Ovary (tissue), 9 donors: ENCODE results near the gene AIDA. TPM values are rescaled to one million over a fixed set of nuclear protein-coding genes. Genes with fewer than 3 reads are reported as not detected.

Source experiments
- DNase-seq, 5 donors: peaks; one replicate each; pipeline ENCODE4 v3.0.0-alpha.2; 2019 to 2020
- H3K27ac ChIP-seq, 2 donors: fragments of 200-600 bp; one replicate each; pipeline versions ENCODE4 v1.5.1 to v1.8.0; 2019 to 2022
- H3K27me3 ChIP-seq: fragments of 200-600 bp; one replicate; pipeline ENCODE4 v1.8.0; 2022
- H3K36me3 ChIP-seq: fragments of 200-600 bp; sonication (generic); one replicate; pipeline ENCODE4 v1.5.1; 2019
- H3K4me1 ChIP-seq: one replicate; pipeline ENCODE4 v1.8.1; 2013; ENCODE audit warnings: mild to moderate bottlenecking, moderate library complexity; ENCODE audit not compliant: insufficient read depth
- H3K4me3 ChIP-seq: fragments of 200-600 bp; sonication (generic); one replicate; pipeline ENCODE4 v1.5.1; 2017
- H3K9me3 ChIP-seq, 2 donors: fragments of 200-600 bp in 1 of 2; sonication (generic) in 1 of 2; one replicate each; pipeline versions ENCODE4 v1.5.1 to v1.8.1; 2013 to 2019; ENCODE audit warnings: mild to moderate bottlenecking in 1 of 2, moderate library complexity in 1 of 2
- CTCF ChIP-seq, 3 donors: fragments of 450-650 bp in 2 of 3; fragments of 200-600 bp in 1 of 3; IDR thresholded peaks; one replicate each; pipeline versions ENCODE4 v1.5.1 to v1.8.0; 2016 to 2022; ENCODE audit warnings: antibody characterized with exemption in 3 of 3, mild to moderate bottlenecking in 1 of 3
- EP300 ChIP-seq: sonication (generic); formaldehyde crosslinking; IDR thresholded peaks from one replicate; pipeline ENCODE4 v1.6.1; 2017; ENCODE audit warnings: antibody characterized with exemption
- POLR2A ChIP-seq: fragments of 450-650 bp; IDR thresholded peaks from one replicate; pipeline ENCODE4 v1.6.1; 2017; ENCODE audit warnings: antibody characterized with exemption, mild to moderate bottlenecking, moderate library complexity
- WGBS, 3 donors: extraction: QIAGEN DNeasy Blood & Tissue Kit in 1 of 3; methylation state at CpG; one replicate each; pipeline versions ENCODE4 v1.1.5 to v1.1.7; 2013 to 2017; 5-methylcytosine and 5-hydroxymethylcytosine counted together
- intact Hi-C, 4 donors: fragments of 100-400 bp; cut with DNase I; formaldehyde crosslinking; loops; one replicate each; pipeline versions ENCODE4 v1.11.0 to v1.15.1; 2022 to 2023
- polyA plus RNA-seq, 2 donors: library from polyadenylated mRNA; stranded (reverse); fragments of 200-250 nt in 1 of 2; fragments of 350-450 nt in 1 of 2; fragmentation: Illumina TruSeq in 1 of 2; extraction: RNeasy Lipid Tissue Mini Kit (QIAGEN cat#74804) in 1 of 2; gene quantifications; one replicate each; pipeline ENCODE4 v1.2.3, GENCODE V29; 2013 to 2014
- total RNA-seq, 7 donors: library from RNA; depleted of rRNA in 2 of 7; stranded (reverse); fragments of >200 nt in 2 of 7; fragmentation: NEBNext Ultra II Directional in 3 of 7; extraction: Animal tissue kit (Norgen Biotek cat#: 25700) in 3 of 7; gene quantifications; one replicate each; pipeline versions ENCODE4 v1.1.0 to v1.2.4, GENCODE V29; 2016 to 2023
- donor health status: DM: no; HTN: no; CAD: no; lungs with moderate emphysema.
- donor health status: DM: no; HTN: no; CAD: no.
- donor health status: Bipolar disorder and iron deficiency.
- donor health status: DM: yes; HTN: yes; CAD: no.
- donor health status: DM: no; HTN: no; CAD: no.
- donor health status: DM: yes; HTN: yes; CAD: no.

The AIDA gene
- total and polyA plus RNA-seq, 9 donors: 28.8 to 67.2 (median 54.8) TPM

- no peak overlapping the region for H3K27ac ChIP-seq
- no peak for DNase-seq
These were observed 57.4 kb downstream of the AIDA start for GRCh38 chr1:222654849-222655248.

GRCh38 chr1:222653178-222653827 is 59.0 kb downstream of the AIDA start:
- intact Hi-C loops: no loop called here
- Histone ChIP-seq H3K4me1 (no peaks in the 10 kb centered on the region), H3K4me3 (no peak overlapping the region), H3K9me3 (no peaks in the 10 kb centered on the region), H3K27me3 (no peaks in the 10 kb centered on the region), H3K36me3 (no peaks in the 10 kb centered on the region), H3K27ac (no peak overlapping the region)
- TF ChIP-seq POLR2A: no peak
- no peak for TF ChIP-seq EP300
- no peak for TF ChIP-seq CTCF (IDR thresholded peaks at IDR 0.05)
- WGBS, 3 donors: 94 to 97% (median 97%) methylated on average over 2 of the region's 2 CpGs
- DNase-seq: no peak

More at GRCh38 chr1:222654849-222655248, 57.4 kb downstream of the AIDA start:
- intact Hi-C loops: no loop called here
- TF ChIP-seq CTCF (IDR thresholded peaks at IDR 0.05): no peak
- Histone ChIP-seq H3K4me1 (no peaks in the 10 kb centered on the region), H3K27me3 (no peaks in the 10 kb centered on the region), H3K9me3 (no peaks in the 10 kb centered on the region), H3K36me3 (no peaks in the 10 kb centered on the region), H3K4me3 (no peak overlapping the region)
- 37 to 59% (median 38%) methylated on average over 5 of the region's 5 CpGs for WGBS, 3 donors

- no peaks in the 10 kb centered on the region for H3K27me3 ChIP-seq
These were observed 59.6 kb downstream of the AIDA start for GRCh38 chr1:222652676-222653075.

GRCh38 chr1:222644636-222644980 is 67.7 kb downstream of the AIDA start:
- Histone ChIP-seq H3K4me1 (peaks cover 6% of the 10 kb centered on the region), H3K36me3 (no peaks in the 10 kb centered on the region), H3K4me3 (peak overlapping the region; percentile 87), H3K27me3 (no peaks in the 10 kb centered on the region), H3K9me3 (no peaks in the 10 kb centered on the region), H3K27ac (peak overlapping the region; percentile 58 to 64)
- DNase-seq: no peak
- intact Hi-C loops: no loop called here
- WGBS, 3 donors: 0 to 1% (median 1%) methylated on average over 5 of the region's 5 CpGs
- TF ChIP-seq POLR2A (no peak), EP300 (no peak), CTCF (IDR thresholded peaks at IDR 0.05) (no peak)

More at GRCh38 chr1:222652676-222653075, 59.6 kb downstream of the AIDA start:
- H3K9me3 ChIP-seq: no peaks in the 10 kb centered on the region
- H3K4me1 ChIP-seq: no peaks in the 10 kb centered on the region
- H3K4me3 ChIP-seq: no peak overlapping the region
- no peak for DNase-seq
- no peak overlapping the region for H3K27ac ChIP-seq
- no peaks in the 10 kb centered on the region for H3K36me3 ChIP-seq
- 93 to 96% (median 94%) methylated on average over 1 of the region's 1 CpG for WGBS, 3 donors
- TF ChIP-seq EP300 (no peak), CTCF (IDR thresholded peaks at IDR 0.05) (no peak), POLR2A (no peak)
- intact Hi-C loops: no loop called here
